Activated naive CD4-positive, alpha-beta T cell treated with anti-CD3 and anti-CD28 coated beads, Interleukin-2, amount 50 U/mL, for 24 hours (primary cell): ENCODE measurements around the gene PAX5.
"Not testable (repeated sequence)": the region's sequence is repeated elsewhere in the genome, so short reads cannot be mapped to it uniquely, and the experiment has no call there.

ENCODE experiments used
- H3K27ac Mint-ChIP-seq: one replicate; pipeline ENCODE4 v1.8.0; 2021; ENCODE audit warnings: mild to moderate bottlenecking, mixed read lengths
- H3K27me3 Mint-ChIP-seq: one replicate; pipeline ENCODE4 v1.8.0; 2021; ENCODE audit warnings: mixed read lengths
- H3K36me3 Mint-ChIP-seq: one replicate; pipeline ENCODE4 v1.8.0; 2021; ENCODE audit warnings: mixed read lengths
- H3K4me1 Mint-ChIP-seq: one replicate; pipeline ENCODE4 v1.8.0; 2021; ENCODE audit warnings: mixed read lengths
- H3K4me3 Mint-ChIP-seq: one replicate; pipeline ENCODE4 v1.8.0; 2021; ENCODE audit warnings: mild to moderate bottlenecking, mixed read lengths
- H3K9me3 Mint-ChIP-seq: one replicate; pipeline ENCODE4 v1.8.0; 2021; ENCODE audit warnings: mixed read lengths

PAX5 gene

GRCh38 chr9:37033682-37034304, at the start of gene PAX5:
Gene PAX5, minus strand, starts transcription at chr9:37034268. Its CDS starts 237 bp downstream, at chr9:37034031.
- Mint-ChIP-seq H3K9me3 (no peaks in the 10 kb centered on the region), H3K27me3 (peaks cover 60% of the 10 kb centered on the region), H3K4me1 (peaks cover 58% of the 10 kb centered on the region), H3K36me3 (peaks cover 4% of the 10 kb centered on the region), H3K27ac (no peak within 1 kb of the TSS), H3K4me3 (peak within 1 kb of the TSS; percentile 79)

GRCh38 chr9:37083654-37084053, 49.6 kb upstream of the PAX5 start:
- peaks cover 35% of the 10 kb centered on the region for H3K36me3 Mint-ChIP-seq
- no peaks in the 10 kb centered on the region for H3K9me3 Mint-ChIP-seq
- H3K4me1 Mint-ChIP-seq, result peaks cover 73% of the 10 kb centered on the region
- H3K27me3 Mint-ChIP-seq, result no peaks in the 10 kb centered on the region
- H3K4me3 Mint-ChIP-seq, result peak overlapping the region; percentile 43
- H3K27ac Mint-ChIP-seq, result no peak overlapping the region

GRCh38 chr9:37082214-37082765, 48.2 kb upstream of the PAX5 start:
- no peaks in the 10 kb centered on the region for H3K27me3 Mint-ChIP-seq
- peak overlapping the region; percentile 93 for H3K4me3 Mint-ChIP-seq
- H3K27ac Mint-ChIP-seq, result no peak overlapping the region
- H3K9me3 Mint-ChIP-seq, result no peaks in the 10 kb centered on the region
- peaks cover 28% of the 10 kb centered on the region for H3K36me3 Mint-ChIP-seq
- peaks cover 67% of the 10 kb centered on the region for H3K4me1 Mint-ChIP-seq

- peak overlapping the region; percentile 93 for H3K4me3 Mint-ChIP-seq
- H3K36me3 Mint-ChIP-seq, result peaks cover 20% of the 10 kb centered on the region
- H3K4me1 Mint-ChIP-seq, result peaks cover 59% of the 10 kb centered on the region
- H3K27me3 Mint-ChIP-seq, H3K9me3 Mint-ChIP-seq: not testable (repeated sequence)
- H3K27ac Mint-ChIP-seq, result peak overlapping the region; percentile 76
Observed at GRCh38 chr9:37081507-37081906, 47.4 kb upstream of the PAX5 start.

GRCh38 chr9:37080165-37080628, 46.1 kb upstream of the PAX5 start:
- Mint-ChIP-seq H3K27ac (peak overlapping the region; percentile 96), H3K4me1 (peaks cover 52% of the 10 kb centered on the region), H3K36me3 (peaks cover 12% of the 10 kb centered on the region), H3K4me3 (peak overlapping the region; percentile 93)
- H3K27me3 Mint-ChIP-seq, H3K9me3 Mint-ChIP-seq: not testable (repeated sequence)

- Mint-ChIP-seq H3K4me3 (peak overlapping the region; percentile 93), H3K27me3 (no peaks in the 10 kb centered on the region), H3K4me1 (peaks cover 45% of the 10 kb centered on the region), H3K27ac (peak overlapping the region; percentile 96), H3K9me3 (no peaks in the 10 kb centered on the region), H3K36me3 (peaks cover 11% of the 10 kb centered on the region)
Observed at GRCh38 chr9:37079370-37080164, 45.5 kb upstream of the PAX5 start.

- not testable (repeated sequence) for H3K4me3 Mint-ChIP-seq, H3K36me3 Mint-ChIP-seq, H3K4me1 Mint-ChIP-seq, H3K27ac Mint-ChIP-seq, H3K9me3 Mint-ChIP-seq, H3K27me3 Mint-ChIP-seq
Observed at GRCh38 chr9:37074790-37075189, 40.7 kb upstream of the PAX5 start.

DNA sequence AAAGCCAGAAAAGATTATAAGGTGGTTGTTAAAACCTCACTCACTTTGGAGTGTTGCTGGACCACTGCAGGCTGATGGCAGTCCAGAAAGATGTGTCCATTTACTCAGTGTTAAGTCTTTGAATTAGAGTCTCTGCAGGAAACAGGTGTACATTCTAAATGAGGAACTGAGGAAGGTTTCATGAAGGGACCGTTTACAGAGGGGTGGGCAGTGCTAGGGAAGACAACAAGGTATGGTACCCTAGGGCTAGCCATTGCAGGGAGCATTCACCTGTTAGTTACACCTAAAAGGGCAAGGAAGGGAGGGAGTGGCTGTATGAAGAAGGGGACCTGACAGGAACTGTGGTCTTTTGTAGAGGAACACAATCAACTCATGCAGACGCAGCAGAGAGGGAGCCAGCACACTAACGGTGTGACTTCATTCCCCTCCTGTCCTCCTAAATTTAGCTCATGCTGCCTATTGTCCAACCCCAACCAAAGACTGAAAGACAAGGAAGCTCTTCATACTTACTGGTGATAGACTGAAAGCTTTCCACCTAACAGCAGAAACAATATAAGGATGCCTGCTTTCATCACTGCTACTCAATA, 32.2 kb upstream of the PAX5 start:
- H3K27me3 Mint-ChIP-seq, result peaks cover 10% of the 10 kb centered on the region
- no peaks in the 10 kb centered on the region for H3K4me1 Mint-ChIP-seq
- no peaks in the 10 kb centered on the region for H3K9me3 Mint-ChIP-seq
- no peak overlapping the region for H3K27ac Mint-ChIP-seq
- no peaks in the 10 kb centered on the region for H3K36me3 Mint-ChIP-seq
- H3K4me3 Mint-ChIP-seq, result no peak overlapping the region

DNA sequence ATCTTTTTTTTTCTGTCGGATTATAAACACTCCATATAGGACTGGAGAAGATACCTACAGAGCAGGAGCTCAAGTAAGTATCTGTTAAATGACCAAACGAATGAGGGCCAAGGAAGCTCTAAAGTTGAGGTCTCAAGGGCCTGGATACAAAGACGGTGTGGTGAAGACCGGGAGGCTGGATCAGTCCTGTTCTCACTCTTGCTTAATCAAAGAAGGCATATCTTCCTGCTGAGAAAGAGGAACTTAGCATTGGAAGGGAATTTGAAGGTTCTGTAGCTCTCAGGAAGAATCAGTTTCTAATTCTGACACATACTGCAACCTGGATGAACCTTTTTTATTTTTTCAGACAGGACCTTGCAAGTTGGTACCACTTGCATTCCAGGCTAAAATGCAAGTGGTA, 28.3 kb upstream of the PAX5 start:
- Mint-ChIP-seq H3K4me3 (no peak overlapping the region), H3K9me3 (no peaks in the 10 kb centered on the region), H3K4me1 (no peaks in the 10 kb centered on the region), H3K27me3 (peaks cover 13% of the 10 kb centered on the region), H3K27ac (no peak overlapping the region), H3K36me3 (no peaks in the 10 kb centered on the region)

GRCh38 chr9:37061768-37062167, 27.7 kb upstream of the PAX5 start:
- Mint-ChIP-seq H3K4me1 (no peaks in the 10 kb centered on the region), H3K27ac (no peak overlapping the region), H3K27me3 (peaks cover 13% of the 10 kb centered on the region), H3K4me3 (no peak overlapping the region), H3K36me3 (no peaks in the 10 kb centered on the region), H3K9me3 (no peaks in the 10 kb centered on the region)

DNA sequence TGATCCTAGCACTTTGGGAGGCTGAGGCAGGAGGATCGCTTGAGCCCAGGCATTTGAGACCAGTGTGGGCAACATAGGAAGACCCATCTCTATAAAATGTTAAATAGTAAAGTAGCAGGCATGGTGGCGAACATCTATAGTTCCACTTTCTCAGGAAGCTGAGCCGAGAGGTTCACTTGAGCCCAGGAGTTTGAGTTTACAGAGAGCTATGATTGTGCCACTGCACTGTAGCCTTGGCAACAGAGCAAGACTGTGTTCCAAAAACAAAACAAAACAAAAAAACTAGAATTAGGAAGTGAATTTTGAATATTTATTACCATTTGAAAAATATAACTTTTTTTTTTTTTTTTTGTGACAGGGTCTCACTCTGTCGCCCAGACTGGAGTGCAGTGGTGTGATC, 26.8 kb upstream of the PAX5 start:
- Mint-ChIP-seq H3K4me1 (no peaks in the 10 kb centered on the region), H3K27me3 (peaks cover 14% of the 10 kb centered on the region), H3K36me3 (no peaks in the 10 kb centered on the region), H3K9me3 (no peaks in the 10 kb centered on the region), H3K4me3 (no peak overlapping the region), H3K27ac (no peak overlapping the region)

GRCh38 chr9:37056046-37056920, 22.2 kb upstream of the PAX5 start:
- Mint-ChIP-seq H3K9me3 (no peaks in the 10 kb centered on the region), H3K36me3 (no peaks in the 10 kb centered on the region), H3K27me3 (peaks cover 24% of the 10 kb centered on the region), H3K4me1 (no peaks in the 10 kb centered on the region), H3K4me3 (no peak overlapping the region), H3K27ac (no peak overlapping the region)

DNA sequence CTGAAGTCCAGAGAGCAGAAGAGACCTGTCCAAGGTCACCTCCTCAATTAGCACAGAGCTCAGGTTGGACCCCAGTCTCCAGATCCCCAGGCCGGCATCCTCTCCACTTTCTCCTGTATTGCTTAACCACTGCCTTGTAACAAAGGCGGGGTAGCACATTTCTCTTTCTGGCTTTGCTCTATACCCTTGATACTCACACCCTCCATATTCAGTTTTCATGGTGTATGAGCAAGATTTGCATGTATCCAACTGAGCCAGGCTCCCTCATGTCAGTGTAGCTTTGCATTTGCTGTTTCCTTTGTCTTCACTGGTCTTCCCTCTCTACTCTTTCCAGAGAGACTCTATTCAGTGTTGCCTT, 20.3 kb upstream of the PAX5 start:
- H3K27me3 Mint-ChIP-seq, result peaks cover 21% of the 10 kb centered on the region
- H3K4me3 Mint-ChIP-seq, H3K36me3 Mint-ChIP-seq, H3K9me3 Mint-ChIP-seq, H3K27ac Mint-ChIP-seq, H3K4me1 Mint-ChIP-seq: not testable (repeated sequence)

DNA sequence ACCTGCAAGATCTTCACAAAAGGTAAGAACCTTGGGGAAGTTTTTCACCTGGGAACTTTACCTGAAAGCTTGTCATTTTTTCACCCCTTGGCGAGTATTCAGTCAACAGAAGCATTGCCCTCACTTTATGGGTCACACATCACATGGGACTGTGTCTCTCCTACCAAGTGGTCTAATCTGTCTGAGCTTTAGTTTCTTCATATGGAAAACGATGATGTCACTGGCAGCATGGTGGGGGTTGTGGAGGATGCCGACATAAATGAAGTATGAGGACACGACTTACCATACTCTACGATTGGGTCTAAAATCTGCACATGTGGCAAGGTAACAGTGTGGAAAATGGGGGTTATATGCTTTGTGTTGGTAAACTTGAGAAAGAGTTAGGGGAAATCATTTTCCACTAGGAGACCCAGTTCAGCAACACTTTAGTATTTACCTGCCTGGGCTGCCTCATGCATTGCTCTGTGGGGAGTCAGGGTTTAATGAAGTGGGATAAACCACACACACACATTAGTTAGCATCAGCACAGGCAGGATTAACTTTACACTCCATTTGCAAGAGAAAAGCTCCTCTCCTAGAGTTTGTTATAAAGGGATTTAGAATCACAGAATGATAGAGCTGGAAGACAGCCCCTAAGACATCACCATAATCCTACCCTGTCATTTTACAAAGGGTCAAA, 19.8 kb upstream of the PAX5 start:
- no peaks in the 10 kb centered on the region for H3K9me3 Mint-ChIP-seq

DNA sequence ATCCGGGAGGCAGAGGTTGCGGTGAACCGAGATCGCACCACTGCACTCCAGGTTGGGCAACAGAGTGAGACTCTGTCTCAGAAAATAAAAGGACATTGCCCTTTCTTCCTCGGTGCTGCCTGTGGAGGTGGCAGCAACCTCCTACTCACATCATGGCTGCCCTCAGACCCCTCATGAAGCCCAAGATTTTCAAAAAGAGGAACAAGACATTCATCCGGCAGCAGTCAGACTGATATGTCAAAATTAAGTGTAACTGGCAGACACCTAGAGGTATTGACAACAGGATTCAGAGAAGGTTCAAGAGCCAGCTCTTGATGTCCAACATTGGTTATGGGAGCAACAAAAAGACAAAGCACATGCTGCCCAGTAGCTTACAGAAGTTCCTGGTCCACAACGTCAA, 12.6 kb upstream of the PAX5 start:
- no peaks in the 10 kb centered on the region for H3K36me3 Mint-ChIP-seq
- no peak overlapping the region for H3K4me3 Mint-ChIP-seq
- H3K9me3 Mint-ChIP-seq, result no peaks in the 10 kb centered on the region
- peaks cover 14% of the 10 kb centered on the region for H3K27me3 Mint-ChIP-seq
- no peaks in the 10 kb centered on the region for H3K4me1 Mint-ChIP-seq
- H3K27ac Mint-ChIP-seq, result no peak overlapping the region

More for the DNA sequence above, 19.8 kb upstream of the PAX5 start:
- Mint-ChIP-seq H3K4me3 (no peak overlapping the region), H3K4me1 (no peaks in the 10 kb centered on the region), H3K27ac (no peak overlapping the region), H3K27me3 (peaks cover 21% of the 10 kb centered on the region), H3K36me3 (no peaks in the 10 kb centered on the region)
